Natural killer cell (primary cell): ENCODE measurements around the gene PNMA8A. TPM values are rescaled to one million over a fixed set of nuclear protein-coding genes. Genes with fewer than 3 reads are reported as not detected.

Experiments
- ATAC-seq, 3 donors: fragments of 150-1000 bp in 2 of 3; fragments of 200-7000 bp in 1 of 3; cut with Tn5 transposase; 1 replicate in 1 of 3; 2 replicates in 2 of 3; pipeline ENCODE4 v1.10.0; 2021; ENCODE audit warnings: mild to moderate bottlenecking in 2 of 3, moderate library complexity in 2 of 3
- DNase-seq, 2 donors: peaks; one replicate each; pipeline versions ENCODE4 v3.0.0 to v3.0.0-alpha.2; 2013 to 2021; ENCODE audit warnings: mixed read lengths in 1 of 2
- H3K27ac ChIP-seq: one replicate; pipeline ENCODE4 v1.5.1; 2013; ENCODE audit warnings: mild to moderate bottlenecking, low read length
- H3K27me3 ChIP-seq: one replicate; pipeline ENCODE4 v1.6.1; 2013; ENCODE audit warnings: low read length; ENCODE audit not compliant: control insufficient read depth, insufficient read depth
- H3K36me3 ChIP-seq: one replicate; pipeline ENCODE4 v1.6.1; 2013; ENCODE audit warnings: low read length; ENCODE audit not compliant: control insufficient read depth, insufficient read depth
- H3K4me1 ChIP-seq: one replicate; pipeline ENCODE4 v1.6.1; 2013; ENCODE audit warnings: low read length; ENCODE audit not compliant: control insufficient read depth, insufficient read depth
- H3K4me3 ChIP-seq: one replicate; pipeline ENCODE4 v1.5.1; 2013; ENCODE audit warnings: low read length
- H3K9me3 ChIP-seq: one replicate; pipeline ENCODE4 v1.6.1; 2013; ENCODE audit warnings: low read length; ENCODE audit not compliant: control insufficient read depth, insufficient read depth
- H3K27ac Mint-ChIP-seq, 2 donors: one replicate each; pipeline ENCODE4 v1.8.0; 2022; ENCODE audit warnings: mild to moderate bottlenecking in 2 of 2, mixed read lengths in 2 of 2, moderate library complexity in 1 of 2
- H3K27me3 Mint-ChIP-seq, 2 donors: one replicate each; pipeline ENCODE4 v1.8.0; 2022; ENCODE audit warnings: low read depth in 2 of 2, mixed read lengths in 2 of 2
- H3K36me3 Mint-ChIP-seq: one replicate; pipeline ENCODE4 v1.8.0; 2022; ENCODE audit warnings: mixed read lengths
- H3K4me1 Mint-ChIP-seq, 2 donors: one replicate each; pipeline ENCODE4 v1.8.0; 2022; ENCODE audit warnings: mixed read lengths in 2 of 2
- H3K4me3 Mint-ChIP-seq: one replicate; pipeline ENCODE4 v1.8.0; 2022; ENCODE audit warnings: mild to moderate bottlenecking, moderate library complexity, mixed read lengths
- H3K9me3 Mint-ChIP-seq, 2 donors: one replicate each; pipeline ENCODE4 v1.8.0; 2022; ENCODE audit warnings: mixed read lengths in 2 of 2
- WGBS: methylation state at CpG from one replicate; pipeline ENCODE4 v1.1.7; 2013; ENCODE audit warnings: missing lambda C conversion rate; ENCODE audit not compliant: insufficient coverage; 5-methylcytosine and 5-hydroxymethylcytosine counted together
- intact Hi-C: fragments of 100-400 bp; cut with micrococcal nuclease; formaldehyde crosslinking; loops from one replicate; pipeline ENCODE4 v1.14.2; 2022
- total RNA-seq, 4 donors: library from RNA; stranded (reverse); fragments of 120-200 nt in 1 of 4; gene quantifications; one replicate each; pipeline versions ENCODE4 v1.2.3 to v1.2.4, GENCODE V29; 2013 to 2022
- TF ChIP-seq, protein P1 (sequence below): fragments of 200-600 bp; IDR thresholded peaks from one replicate; pipeline ENCODE4 v1.8.0; 2022; ENCODE audit warnings: antibody characterized with exemption

The PNMA8A gene
- total RNA-seq, 3 donors from 2014 or later (not counting 1 experiment from before 2014, with no cell fraction given), result not detected

DNA sequence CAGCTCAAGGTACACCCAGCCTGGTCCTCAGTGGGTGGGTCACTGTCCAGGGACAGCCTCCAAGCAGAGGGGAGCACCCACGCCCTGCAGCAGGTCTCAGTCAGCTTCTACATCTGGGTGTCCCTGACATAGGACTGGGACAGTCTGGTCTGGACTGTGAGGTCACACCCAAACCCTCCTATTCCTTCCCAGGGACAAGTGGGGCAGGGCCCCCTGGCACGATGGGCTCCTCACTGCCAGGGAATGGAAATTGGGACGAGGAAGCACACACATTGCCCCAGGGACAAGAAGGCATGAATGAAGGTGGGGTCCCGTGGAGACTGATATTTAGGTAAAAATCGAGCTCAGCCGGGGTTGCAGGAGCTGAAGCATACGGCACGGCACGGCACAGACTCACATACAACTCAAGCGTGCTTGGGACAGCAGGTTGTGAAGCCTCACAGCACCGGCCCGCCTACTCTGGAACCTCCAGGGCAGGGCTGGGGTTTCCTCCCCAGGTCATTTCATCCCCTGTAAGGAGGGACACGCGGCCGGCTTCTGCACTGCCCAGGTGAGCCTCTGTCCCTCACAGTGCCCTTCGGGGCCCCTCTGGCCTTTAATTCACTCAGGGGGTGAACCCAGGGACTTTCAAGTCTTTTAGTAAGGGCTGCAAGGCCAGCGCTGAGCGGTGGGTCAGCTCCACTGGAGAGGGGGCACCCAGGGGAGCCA lies 20.8 kb upstream of the PNMA8A start:
- H3K9me3 Mint-ChIP-seq, result no peaks in the 10 kb centered on the region
- TF ChIP-seq, protein P1, sequence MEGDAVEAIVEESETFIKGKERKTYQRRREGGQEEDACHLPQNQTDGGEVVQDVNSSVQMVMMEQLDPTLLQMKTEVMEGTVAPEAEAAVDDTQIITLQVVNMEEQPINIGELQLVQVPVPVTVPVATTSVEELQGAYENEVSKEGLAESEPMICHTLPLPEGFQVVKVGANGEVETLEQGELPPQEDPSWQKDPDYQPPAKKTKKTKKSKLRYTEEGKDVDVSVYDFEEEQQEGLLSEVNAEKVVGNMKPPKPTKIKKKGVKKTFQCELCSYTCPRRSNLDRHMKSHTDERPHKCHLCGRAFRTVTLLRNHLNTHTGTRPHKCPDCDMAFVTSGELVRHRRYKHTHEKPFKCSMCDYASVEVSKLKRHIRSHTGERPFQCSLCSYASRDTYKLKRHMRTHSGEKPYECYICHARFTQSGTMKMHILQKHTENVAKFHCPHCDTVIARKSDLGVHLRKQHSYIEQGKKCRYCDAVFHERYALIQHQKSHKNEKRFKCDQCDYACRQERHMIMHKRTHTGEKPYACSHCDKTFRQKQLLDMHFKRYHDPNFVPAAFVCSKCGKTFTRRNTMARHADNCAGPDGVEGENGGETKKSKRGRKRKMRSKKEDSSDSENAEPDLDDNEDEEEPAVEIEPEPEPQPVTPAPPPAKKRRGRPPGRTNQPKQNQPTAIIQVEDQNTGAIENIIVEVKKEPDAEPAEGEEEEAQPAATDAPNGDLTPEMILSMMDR, result no peak
- Histone ChIP-seq H3K36me3 (no peaks in the 10 kb centered on the region), H3K27me3 (peaks cover 64% of the 10 kb centered on the region), H3K4me1 (peaks cover 19% of the 10 kb centered on the region), H3K4me3 (no peak overlapping the region), H3K27ac (no peak overlapping the region), H3K9me3 (no peaks in the 10 kb centered on the region)
- H3K4me3 Mint-ChIP-seq, result no peak overlapping the region
- no peaks in the 10 kb centered on the region for H3K36me3 Mint-ChIP-seq
- H3K4me1 Mint-ChIP-seq, result peaks cover 0 to 20% of the 10 kb centered on the region in 2 donors
- no peak overlapping the region for H3K27ac Mint-ChIP-seq
- intact Hi-C loops, result no loop called here
- WGBS, result 18% methylated on average over 18 of the region's 18 CpGs
- peaks cover 54 to 56% of the 10 kb centered on the region in 2 donors for H3K27me3 Mint-ChIP-seq
- ATAC-seq (no peak), DNase-seq (no peak)

DNA sequence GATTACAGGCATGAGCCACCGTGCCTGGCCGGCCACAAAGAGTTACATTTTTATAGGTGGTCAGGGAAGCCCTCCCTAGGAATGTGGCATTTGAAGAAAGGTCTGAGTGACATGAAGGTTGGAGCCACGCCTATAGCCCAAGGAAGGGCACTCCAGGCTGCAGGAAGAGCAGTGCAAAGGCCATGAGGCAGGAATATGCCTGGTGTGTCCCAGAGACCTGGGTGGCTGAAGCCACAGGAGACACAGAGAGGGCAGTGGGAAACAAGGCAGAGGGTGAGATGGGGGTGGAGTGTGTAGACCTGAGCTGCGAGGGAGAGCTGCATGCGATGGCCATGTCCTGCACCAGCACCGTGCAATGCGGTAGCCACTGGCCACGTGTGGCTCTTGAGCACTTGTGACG lies 19.4 kb upstream of the PNMA8A start:
- Mint-ChIP-seq H3K4me1 (peaks cover 0 to 20% of the 10 kb centered on the region in 2 donors), H3K36me3 (no peaks in the 10 kb centered on the region), H3K9me3 (no peaks in the 10 kb centered on the region), H3K4me3 (no peak overlapping the region), H3K27ac (no peak overlapping the region), H3K27me3 (peaks cover 65 to 67% of the 10 kb centered on the region in 2 donors)
- no peak overlapping the region for H3K4me3 ChIP-seq
- DNase-seq (no peak), ATAC-seq (no peak)
- H3K9me3 ChIP-seq, result no peaks in the 10 kb centered on the region
- intact Hi-C loops, result no loop called here
- 56% methylated on average over 7 of the region's 9 CpGs for WGBS
- TF ChIP-seq, protein P1, result no peak
- peaks cover 19% of the 10 kb centered on the region for H3K4me1 ChIP-seq
- no peak overlapping the region for H3K27ac ChIP-seq
- H3K27me3 ChIP-seq, result peaks cover 66% of the 10 kb centered on the region
- H3K36me3 ChIP-seq, result no peaks in the 10 kb centered on the region

DNA sequence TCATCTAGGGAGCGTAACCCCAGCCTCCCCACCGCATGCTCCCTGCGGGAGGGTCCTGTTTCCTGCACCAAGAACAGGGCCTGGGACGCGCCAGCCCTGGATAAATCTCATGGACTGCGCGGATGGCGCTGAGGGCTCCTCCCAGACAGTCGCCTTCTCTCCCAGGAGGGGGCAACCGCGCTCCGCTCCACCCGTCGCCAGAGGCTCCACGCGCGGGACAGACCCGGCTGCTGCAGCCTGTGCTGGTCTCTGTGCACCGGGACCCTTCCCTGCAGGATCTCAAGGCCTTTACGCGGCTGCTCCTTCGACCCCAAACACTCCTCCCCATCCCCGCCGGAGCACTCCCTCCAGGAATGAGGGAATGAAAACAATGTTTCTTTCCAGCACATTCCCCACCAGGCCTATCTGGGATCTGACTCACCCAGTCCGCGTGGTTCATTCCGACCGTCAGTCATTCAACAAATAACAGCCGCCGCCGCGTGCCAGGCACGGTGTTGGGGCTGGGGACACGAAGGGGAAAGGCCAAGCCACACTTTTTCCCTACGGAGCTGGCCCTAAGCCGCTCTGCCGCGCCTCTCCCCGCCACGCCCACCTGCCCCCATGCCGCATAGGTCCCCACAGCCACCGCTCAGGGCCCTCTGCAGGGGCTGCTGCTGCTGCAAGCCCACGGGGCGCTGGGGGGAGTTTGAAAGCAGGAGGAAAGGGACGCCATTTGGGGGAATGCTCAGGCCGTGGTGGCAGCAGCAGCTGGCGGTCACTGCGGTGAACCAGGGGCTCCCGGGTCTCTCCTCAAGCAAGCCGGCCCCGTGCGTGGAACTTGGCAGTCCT lies 18.3 kb upstream of the PNMA8A start:
- peaks cover 63 to 71% of the 10 kb centered on the region in 2 donors for H3K27me3 Mint-ChIP-seq
- TF ChIP-seq, protein P1, result no peak
- peak in 1 of 2 donors; percentile 39 for DNase-seq
- H3K27ac Mint-ChIP-seq, result no peak overlapping the region
- no peak for ATAC-seq
- Histone ChIP-seq H3K4me1 (peaks cover 19% of the 10 kb centered on the region), H3K27me3 (peaks cover 60% of the 10 kb centered on the region), H3K36me3 (no peaks in the 10 kb centered on the region), H3K27ac (no peak overlapping the region), H3K4me3 (no peak overlapping the region), H3K9me3 (no peaks in the 10 kb centered on the region)
- WGBS, result 6% methylated on average over 52 of the region's 52 CpGs
- H3K4me1 Mint-ChIP-seq, result peaks cover 0 to 19% of the 10 kb centered on the region in 2 donors
- H3K36me3 Mint-ChIP-seq, result no peaks in the 10 kb centered on the region
- H3K4me3 Mint-ChIP-seq, result no peak overlapping the region
- no peaks in the 10 kb centered on the region for H3K9me3 Mint-ChIP-seq
- intact Hi-C loops, result loop anchor here (2.0 kb wide), 1 partner anchor 87 kb away; no protein-coding TSS in a partner anchor
